Mesothelial cell of epicardium (in vitro differentiated cells): ENCODE data around the gene PHF2. TPM values are rescaled to one million over a fixed set of nuclear protein-coding genes. Genes with fewer than 3 reads are reported as not detected.
A peak's percentile ranks its signal among the peaks of the same experiment; 100 is the strongest.

Experiments used
- DNase-seq, 2 experiments: peaks; one replicate each; pipeline ENCODE4 v3.0.0; 2021; ENCODE audit warnings: low spot score in 2 of 2; ENCODE audit not compliant: unreplicated experiment in 2 of 2
- H3K27ac Mint-ChIP-seq: 2 replicates; pipeline ENCODE4 v1.8.0; 2021; ENCODE audit warnings: mixed read lengths
- H3K27me3 Mint-ChIP-seq: 2 replicates; pipeline ENCODE4 v1.8.0; 2021; ENCODE audit warnings: low read depth, mixed read lengths
- H3K36me3 Mint-ChIP-seq: 2 replicates; pipeline ENCODE4 v1.8.0; 2021; ENCODE audit warnings: mixed read lengths
- H3K4me1 Mint-ChIP-seq: 2 replicates; pipeline ENCODE4 v1.8.0; 2021; ENCODE audit warnings: mixed read lengths
- H3K4me3 Mint-ChIP-seq: 2 replicates; pipeline ENCODE4 v1.8.0; 2021; ENCODE audit warnings: mild to moderate bottlenecking, moderate library complexity, mixed read lengths
- H3K9me3 Mint-ChIP-seq: 2 replicates; pipeline ENCODE4 v1.8.0; 2021; ENCODE audit warnings: mixed read lengths
- CTCF ChIP-seq: fragments of 200-600 bp; sonication (generic); IDR thresholded peaks from one replicate; pipeline ENCODE4 v1.5.0; 2021; ENCODE audit warnings: antibody characterized with exemption; ENCODE audit not compliant: unreplicated experiment
- total RNA-seq: library from RNA; stranded (reverse); gene quantifications from 3 replicates; pipeline ENCODE4 v1.2.1, GENCODE V29; 2021

The PHF2 gene
- total RNA-seq, 1 donor from 2014 or later = 37.6 TPM

DNA sequence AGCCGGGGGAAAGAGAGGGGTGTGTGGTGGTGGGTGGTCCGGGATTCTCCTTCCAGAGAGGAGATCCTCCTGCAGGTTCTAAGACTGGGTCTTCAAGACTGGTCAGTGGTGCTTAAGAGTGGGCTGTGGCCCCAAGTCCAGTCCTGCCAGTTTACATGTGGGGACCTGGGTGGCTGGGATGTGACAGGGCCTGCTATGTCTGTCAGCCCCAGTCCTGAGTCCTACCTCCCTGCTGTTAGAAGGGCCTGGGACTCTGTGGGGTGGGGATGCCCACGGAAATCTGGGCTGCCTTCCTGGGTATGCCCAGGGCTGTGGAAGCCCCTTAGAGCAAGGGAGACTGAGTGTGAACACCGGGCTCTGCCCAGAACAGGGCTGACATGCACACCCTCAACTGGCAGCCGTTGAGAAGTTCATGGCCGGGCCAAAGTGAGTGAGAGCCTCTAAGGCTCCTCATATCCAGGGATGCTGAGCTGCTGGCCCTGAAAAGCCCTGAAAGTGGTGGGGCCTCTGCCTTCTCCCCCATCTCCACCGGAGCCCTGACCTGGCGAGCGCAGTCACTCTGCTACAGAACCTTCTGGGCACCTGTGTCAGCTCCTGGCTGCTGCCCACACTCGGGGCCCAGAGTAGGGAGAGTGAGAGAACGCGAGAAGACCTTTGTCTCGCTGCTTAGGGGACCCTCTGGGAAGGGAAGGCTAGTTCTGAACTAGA, 1.7 kb downstream of the PHF2 start:
- H3K27ac Mint-ChIP-seq = peak overlapping the region; percentile 89

DNA sequence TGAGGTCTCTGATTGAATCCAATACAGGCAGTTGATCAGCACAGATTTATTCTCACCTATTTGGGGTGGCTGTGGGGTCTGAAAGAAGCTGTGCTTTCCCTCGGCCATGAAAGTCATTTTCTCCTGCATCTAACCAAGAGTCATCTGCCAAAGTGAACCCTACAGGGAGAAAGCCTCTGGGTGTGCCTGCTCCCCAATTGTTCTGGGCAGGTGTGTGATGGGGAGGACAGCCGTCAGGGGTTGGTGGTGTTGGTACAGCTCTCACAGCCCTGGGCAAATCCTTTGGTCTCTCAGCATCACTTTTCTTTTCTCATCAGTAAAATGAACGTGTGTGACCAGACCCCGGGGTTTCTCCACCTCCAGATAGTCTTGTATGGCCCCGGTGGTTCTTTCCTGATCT, 2.5 kb downstream of the PHF2 start:
- peaks cover 44% of the 10 kb centered on the region for H3K4me1 Mint-ChIP-seq
- peak overlapping the region; percentile 16 for H3K27ac Mint-ChIP-seq
- H3K36me3 Mint-ChIP-seq = peaks cover 5% of the 10 kb centered on the region
- no peak for TF ChIP-seq CTCF
- no peaks in the 10 kb centered on the region for H3K27me3 Mint-ChIP-seq
- DNase-seq = peak in 1 of 2 experiments; percentile 27
- peaks cover 9% of the 10 kb centered on the region for H3K9me3 Mint-ChIP-seq
- peak overlapping the region; percentile 15 for H3K4me3 Mint-ChIP-seq

More for the DNA sequence above, 1.7 kb downstream of the PHF2 start:
- no peak for DNase-seq
- peaks cover 3% of the 10 kb centered on the region for H3K36me3 Mint-ChIP-seq
- H3K27me3 Mint-ChIP-seq = no peaks in the 10 kb centered on the region
- H3K4me3 Mint-ChIP-seq = peak overlapping the region; percentile 80
- TF ChIP-seq CTCF = no peak
- peaks cover 5% of the 10 kb centered on the region for H3K9me3 Mint-ChIP-seq
- peaks cover 44% of the 10 kb centered on the region for H3K4me1 Mint-ChIP-seq

DNA sequence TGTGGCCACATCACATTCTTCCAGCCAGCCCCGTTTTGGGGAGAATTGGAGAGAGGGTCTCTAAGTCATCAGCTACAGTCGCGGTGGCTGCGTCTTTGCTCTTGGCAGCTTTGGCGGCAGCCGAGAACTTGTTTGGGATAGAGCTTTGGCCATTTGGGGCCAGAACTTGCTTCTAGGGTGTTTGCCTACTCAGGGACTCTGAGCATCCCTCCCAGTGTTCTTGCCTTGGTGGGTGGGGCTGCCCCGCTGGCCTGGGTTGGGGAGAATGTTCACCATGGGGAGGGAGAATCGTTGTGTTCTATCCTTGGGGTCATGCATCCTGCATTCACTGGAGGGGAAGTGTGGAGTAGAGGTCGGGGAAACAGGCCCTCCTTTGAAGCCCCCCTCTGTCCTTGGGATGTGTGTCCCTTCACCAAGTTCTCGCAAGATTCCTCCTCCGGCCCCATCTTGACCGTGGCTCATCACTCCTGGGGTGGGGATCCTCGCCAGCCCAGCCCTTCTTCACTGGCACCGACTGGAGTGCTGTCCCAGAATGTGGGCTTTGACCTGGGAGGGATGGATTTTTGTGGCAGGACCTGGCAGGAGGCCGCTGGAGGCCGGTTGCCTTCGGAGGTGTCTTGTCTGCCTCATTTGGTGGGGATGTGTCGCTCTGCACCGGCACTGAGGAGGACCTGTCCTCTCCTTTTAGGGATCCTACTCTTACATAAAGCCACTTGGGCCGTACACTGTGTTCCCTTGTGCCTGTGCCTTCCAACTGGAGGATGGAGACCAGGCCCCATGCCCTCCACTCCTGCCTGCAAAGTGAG, 3.5 kb downstream of the PHF2 start:
- Mint-ChIP-seq H3K9me3 (peaks cover 17% of the 10 kb centered on the region), H3K27ac (no peak overlapping the region), H3K4me1 (peaks cover 43% of the 10 kb centered on the region), H3K27me3 (no peaks in the 10 kb centered on the region), H3K36me3 (peaks cover 13% of the 10 kb centered on the region), H3K4me3 (no peak overlapping the region)
- TF ChIP-seq CTCF = no peak
- peak in 1 of 2 experiments; percentile 33 for DNase-seq

DNA sequence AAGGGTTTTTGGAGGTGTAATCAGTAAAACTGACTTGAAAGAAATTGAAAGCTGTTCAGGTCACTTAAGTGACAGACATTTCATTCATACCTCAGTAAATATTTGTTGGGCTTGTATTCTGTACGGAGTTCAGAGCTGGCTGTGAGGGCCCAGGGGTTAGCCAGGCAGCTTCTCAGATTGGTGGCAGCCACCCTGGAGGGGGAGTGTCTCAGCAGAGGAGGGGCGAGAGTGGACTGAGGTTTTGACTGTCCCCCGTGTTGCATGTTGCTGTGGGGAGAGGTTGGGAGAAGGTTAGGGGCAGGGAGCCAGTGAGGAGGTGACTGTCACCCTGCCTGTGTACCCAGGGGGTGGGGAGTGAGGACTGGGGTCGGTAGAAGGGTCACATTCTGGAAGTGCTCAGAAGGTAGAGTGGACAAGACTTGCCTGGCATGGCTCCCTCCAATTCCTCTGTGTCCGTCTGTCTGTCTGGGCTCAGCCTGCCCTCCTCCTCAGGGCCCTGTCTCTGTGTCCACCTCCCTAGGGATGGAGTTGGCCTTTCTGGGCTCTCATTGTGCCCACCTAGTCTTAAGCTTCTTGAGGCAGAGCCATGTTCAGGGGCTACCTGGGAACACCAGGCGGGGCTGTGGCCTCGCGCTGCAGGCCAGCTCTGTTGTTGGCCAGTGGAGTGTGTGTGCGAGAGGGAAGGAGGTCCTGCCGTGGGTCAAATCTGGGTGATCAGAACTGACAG, 4.4 kb downstream of the PHF2 start:
- Mint-ChIP-seq H3K36me3 (peaks cover 16% of the 10 kb centered on the region), H3K27ac (no peak overlapping the region), H3K4me1 (peaks cover 38% of the 10 kb centered on the region), H3K9me3 (peaks cover 19% of the 10 kb centered on the region), H3K27me3 (no peaks in the 10 kb centered on the region), H3K4me3 (no peak overlapping the region)
- DNase-seq = peak in 1 of 2 experiments; percentile 38
- no peak for TF ChIP-seq CTCF

- no peaks in the 10 kb centered on the region for H3K27me3 Mint-ChIP-seq
- no peak for TF ChIP-seq CTCF
- H3K36me3 Mint-ChIP-seq = peaks cover 16% of the 10 kb centered on the region
- H3K4me1 Mint-ChIP-seq = peaks cover 38% of the 10 kb centered on the region
- H3K4me3 Mint-ChIP-seq = no peak overlapping the region
- peaks cover 19% of the 10 kb centered on the region for H3K9me3 Mint-ChIP-seq
- DNase-seq = peak in 1 of 2 experiments; percentile 10
- H3K27ac Mint-ChIP-seq = no peak overlapping the region
These were observed 5.7 kb downstream of the PHF2 start for GRCh38 chr9:93582115-93582514.
